BE2C (cell line): Measurements from ENCODE around the gene SCN9A.
"Not testable (repeated sequence)": the region's sequence is repeated elsewhere in the genome, so short reads cannot be mapped to it uniquely, and the experiment has no call there.

Experiments
- DNase-seq: peaks from one replicate; pipeline ENCODE4 v3.0.0-alpha.2; 2020
- H3K27me3 ChIP-seq: fragments of 250-450 bp; sonication (Bioruptor Pico); 2 replicates; pipeline ENCODE4 v1.5.1; 2020; ENCODE audit warnings: mild to moderate bottlenecking
- H3K36me3 ChIP-seq: fragments of 250-450 bp; sonication (Bioruptor Pico); 2 replicates; pipeline ENCODE4 v1.5.1; 2020; ENCODE audit warnings: mild to moderate bottlenecking
- H3K4me1 ChIP-seq: fragments of 250-450 bp; sonication (Bioruptor Pico); 2 replicates; pipeline ENCODE4 v1.5.1; 2020
- H3K4me3 ChIP-seq: 2 replicates; pipeline ENCODE4 v1.5.1; 2011; ENCODE audit warnings: low read depth, low read length
- H3K9me3 ChIP-seq: fragments of 250-450 bp; sonication (Bioruptor Pico); 2 replicates; pipeline ENCODE4 v1.5.1; 2020
- CTCF ChIP-seq: IDR thresholded peaks from 2 replicates; pipeline ENCODE4 v1.5.1; 2012; ENCODE audit warnings: mild to moderate bottlenecking, low read depth, low read length

Gene SCN9A

GRCh38 chr2:166361351-166362153 is 14.2 kb downstream of the SCN9A start:
- H3K9me3 ChIP-seq = no peaks in the 10 kb centered on the region
- H3K36me3 ChIP-seq = no peaks in the 10 kb centered on the region
- no peaks in the 10 kb centered on the region for H3K4me1 ChIP-seq
- no peaks in the 10 kb centered on the region for H3K27me3 ChIP-seq
- TF ChIP-seq CTCF = peak; percentile 51
- H3K4me3 ChIP-seq = no peak overlapping the region
- no peak for DNase-seq

- H3K4me3 ChIP-seq = no peak overlapping the region
- H3K27me3 ChIP-seq = no peaks in the 10 kb centered on the region
- no peak for TF ChIP-seq CTCF
- no peaks in the 10 kb centered on the region for H3K36me3 ChIP-seq
- no peaks in the 10 kb centered on the region for H3K4me1 ChIP-seq
- H3K9me3 ChIP-seq = no peaks in the 10 kb centered on the region
- DNase-seq = no peak
Measured at GRCh38 chr2:166360906-166361305, 14.8 kb downstream of the SCN9A start.

- TF ChIP-seq CTCF = no peak
- no peak for DNase-seq
- no peak overlapping the region for H3K4me3 ChIP-seq
- no peaks in the 10 kb centered on the region for H3K4me1 ChIP-seq
- H3K36me3 ChIP-seq = no peaks in the 10 kb centered on the region
- H3K27me3 ChIP-seq = no peaks in the 10 kb centered on the region
- no peaks in the 10 kb centered on the region for H3K9me3 ChIP-seq
Measured at GRCh38 chr2:166360426-166360825, 15.3 kb downstream of the SCN9A start.

- H3K4me1 ChIP-seq, H3K36me3 ChIP-seq, H3K27me3 ChIP-seq, DNase-seq, H3K4me3 ChIP-seq, H3K9me3 ChIP-seq: not testable (repeated sequence)
Measured at GRCh38 chr2:166357950-166358321, 17.8 kb downstream of the SCN9A start.

- no peak for TF ChIP-seq CTCF
- Histone ChIP-seq H3K9me3 (no peaks in the 10 kb centered on the region), H3K36me3 (no peaks in the 10 kb centered on the region), H3K27me3 (no peaks in the 10 kb centered on the region), H3K4me3 (no peak overlapping the region), H3K4me1 (no peaks in the 10 kb centered on the region)
- DNase-seq = no peak
Measured at GRCh38 chr2:166357068-166357949, 18.4 kb downstream of the SCN9A start.

GRCh38 chr2:166351319-166351718 is 24.4 kb downstream of the SCN9A start:
- no peak for TF ChIP-seq CTCF
- H3K4me1 ChIP-seq = no peaks in the 10 kb centered on the region; the same call in 1 of the 2 replicates
- H3K27me3 ChIP-seq = no peaks in the 10 kb centered on the region
- peak; percentile 24 for DNase-seq
- H3K9me3 ChIP-seq = no peaks in the 10 kb centered on the region
- no peaks in the 10 kb centered on the region for H3K36me3 ChIP-seq
- no peak overlapping the region for H3K4me3 ChIP-seq
